Measurements from ENCODE around the gene PLCD3. TPM values are rescaled to one million over a fixed set of nuclear protein-coding genes. Genes with fewer than 3 reads are reported as not detected.

PLCD3 gene
- total RNA-seq, 4 donors from 2014 or later: 11.6 to 44.4 (median 18.4) TPM

- Histone ChIP-seq H3K27ac (peak overlapping the region; percentile 63 to 89 (median 76)), H3K36me3 (no peaks in the 10 kb centered on the region), H3K4me3 (peak overlapping the region in 2 of 4 donors; percentile 30), H3K4me1 (peaks cover 6 to 46% (median 12%) of the 10 kb centered on the region in 4 donors), H3K27me3 (no peaks in the 10 kb centered on the region), H3K9me3 (no peaks in the 10 kb centered on the region)
- TF ChIP-seq POLR2A (IDR thresholded peaks at IDR 0.05) (no peak), CTCF (IDR thresholded peaks at IDR 0.05) (no peak)
- DNase-seq: peak in 2 of 3 donors; percentile 71 to 72
Observed at GRCh38 chr17:45171338-45172231, 39.3 kb upstream of the PLCD3 start.

- TF ChIP-seq CTCF (IDR thresholded peaks at IDR 0.05): no peak
- TF ChIP-seq POLR2A (IDR thresholded peaks at IDR 0.05): no peak
- H3K9me3 ChIP-seq: no peaks in the 10 kb centered on the region
- H3K27me3 ChIP-seq: no peaks in the 10 kb centered on the region
- peak overlapping the region in 2 of 4 donors; percentile 30 for H3K4me3 ChIP-seq
- H3K36me3 ChIP-seq: no peaks in the 10 kb centered on the region
- peaks cover 6 to 40% (median 12%) of the 10 kb centered on the region in 4 donors for H3K4me1 ChIP-seq
- peak in 2 of 3 donors; percentile 61 to 63 for DNase-seq
- peak overlapping the region; percentile 42 to 89 (median 72) for H3K27ac ChIP-seq
Observed at GRCh38 chr17:45170931-45171337, 38.6 kb upstream of the PLCD3 start.

GRCh38 chr17:45170280-45170930, 38.1 kb upstream of the PLCD3 start:
- H3K27ac ChIP-seq: peak overlapping the region; percentile 42 to 89 (median 72)
- no peaks in the 10 kb centered on the region for H3K36me3 ChIP-seq
- no peak for DNase-seq
- H3K4me3 ChIP-seq: no peak overlapping the region
- no peaks in the 10 kb centered on the region for H3K27me3 ChIP-seq
- H3K4me1 ChIP-seq: peaks cover 6 to 37% (median 12%) of the 10 kb centered on the region in 4 donors
- TF ChIP-seq CTCF (IDR thresholded peaks at IDR 0.05) (no peak), POLR2A (IDR thresholded peaks at IDR 0.05) (no peak)
- H3K9me3 ChIP-seq: no peaks in the 10 kb centered on the region

- Histone ChIP-seq H3K4me3 (no peak overlapping the region), H3K27ac (no peak overlapping the region), H3K27me3 (no peaks in the 10 kb centered on the region), H3K36me3 (no peaks in the 10 kb centered on the region), H3K4me1 (peaks cover 6 to 37% (median 12%) of the 10 kb centered on the region in 4 donors), H3K9me3 (no peaks in the 10 kb centered on the region)
- no peak for DNase-seq
- no peak for TF ChIP-seq POLR2A (IDR thresholded peaks at IDR 0.05)
- no peak for TF ChIP-seq CTCF (IDR thresholded peaks at IDR 0.05)
Observed at GRCh38 chr17:45168991-45169752, 36.9 kb upstream of the PLCD3 start.

GRCh38 chr17:45164734-45165269, 32.5 kb upstream of the PLCD3 start:
- Histone ChIP-seq H3K36me3 (no peaks in the 10 kb centered on the region), H3K4me1 (peaks cover 0 to 12% (median 5%) of the 10 kb centered on the region in 4 donors), H3K4me3 (no peak overlapping the region), H3K9me3 (no peaks in the 10 kb centered on the region), H3K27me3 (no peaks in the 10 kb centered on the region), H3K27ac (no peak overlapping the region)
- DNase-seq: peak in 1 of 3 donors; percentile 14
- TF ChIP-seq POLR2A (IDR thresholded peaks at IDR 0.05): no peak
- no peak for TF ChIP-seq CTCF (IDR thresholded peaks at IDR 0.05)

Measured in Peyer's patch (tissue), 4 donors.